K562 (cell line): ENCODE data around the gene MAGI3. TPM values are rescaled to one million over a fixed set of nuclear protein-coding genes. Genes with fewer than 3 reads are reported as not detected.

Source experiments
- ATAC-seq: fragments of 200-7000 bp; cut with Tn5 transposase; 3 replicates; pipeline ENCODE4 v1.9.1; 2020; ENCODE audit warnings: moderate library complexity
- BruUV-seq: library from RNA; stranded (reverse); fragments of 400-500 nt; replicated peaks from 2 replicates; lab custom pipeline; 2021; lab: Mats Ljungman, UMichigan
- CTCF ChIA-PET: fragments of 300-600 bp; formaldehyde crosslinking; extraction: SDS; loops from one replicate; lab custom pipeline; 2021; ENCODE audit warnings: low intra/inter-chr PET ratio; lab: Yijun Ruan, JAX
- POLR2A ChIA-PET: fragments of 300-600, 350-650 bp; sonication (Branson Sonifier 250); formaldehyde crosslinking; extraction: SDS; loops from one replicate; lab custom pipeline; 2021; ENCODE audit warnings: antibody characterized with exemption, inconsistent platforms; lab: Yijun Ruan, JAX
- DNase-seq, 4 experiments: peaks; one replicate each; pipeline versions ENCODE4 v3.0.0 to v3.0.0-alpha.2; 2011 to 2018; ENCODE audit warnings: low spot score in 3 of 4, mixed read lengths in 3 of 4; ENCODE audit errors: extremely low read depth in 1 of 4
- FAIRE-seq: peaks from 2 replicates; lab custom pipeline; 2011; peaks lifted over from hg19 to GRCh38; lab: Jason Lieb, UNC
- H2AFZ ChIP-seq: 2 replicates; pipeline ENCODE4 v1.6.0; 2011; ENCODE audit warnings: low read depth, low read length, control low read depth, inconsistent platforms
- H3K27ac ChIP-seq: fragments of 200-600 bp; 3 replicates; pipeline ENCODE4 v1.8.0; 2011; ENCODE audit warnings: low read depth, mild to moderate bottlenecking, control low read depth, inconsistent platforms, low read length, moderate library complexity, mixed read lengths; ENCODE audit errors: extremely low read depth
- H3K27me3 ChIP-seq, 2 experiments: fragments of 300-600 bp in 1 of 2; 2 replicates in 1 of 2; 3 replicates in 1 of 2; pipeline versions ENCODE4 v1.6.0 to v1.8.0; 2011; ENCODE audit warnings: inconsistent platforms in 2 of 2, low read length in 2 of 2, mild to moderate bottlenecking in 1 of 2, mixed read lengths in 1 of 2, moderate library complexity in 1 of 2; ENCODE audit not compliant: control insufficient read depth in 2 of 2, insufficient read depth in 2 of 2
- H3K36me3 ChIP-seq: fragments of 300-600 bp; 3 replicates; pipeline ENCODE4 v1.8.0; 2011; ENCODE audit warnings: mild to moderate bottlenecking, low read length, inconsistent platforms; ENCODE audit not compliant: control insufficient read depth, insufficient read depth
- H3K4me1 ChIP-seq, 2 experiments: fragments of 200-600 bp in 1 of 2; replicated peaks in 1 of 2; 2 replicates in 1 of 2; 3 replicates in 1 of 2; pipeline versions ENCODE4 v1.5.1 to v1.8.0; 2011; ENCODE audit warnings: inconsistent platforms in 2 of 2, low read length in 2 of 2, mild to moderate bottlenecking in 1 of 2, mixed read lengths in 1 of 2, moderate library complexity in 1 of 2; ENCODE audit not compliant: control insufficient read depth in 2 of 2, insufficient read depth in 2 of 2
- H3K4me2 ChIP-seq: 2 replicates; pipeline ENCODE4 v1.6.1; 2011; ENCODE audit warnings: low read length, control low read depth, inconsistent platforms, mixed read lengths; ENCODE audit not compliant: insufficient read depth
- H3K4me3 ChIP-seq: fragments of 200-600 bp; sonication (generic), shearing (Covaris generic); 2 replicates; pipeline ENCODE4 v1.5.1; 2016; ENCODE audit warnings: control low read depth, inconsistent platforms
- H3K79me2 ChIP-seq: fragments of 200-600 bp; 3 replicates; pipeline ENCODE4 v1.8.0; 2011; ENCODE audit warnings: low read length, inconsistent platforms; ENCODE audit not compliant: control insufficient read depth, insufficient read depth
- H3K9ac ChIP-seq, 2 experiments: 2 replicates each; pipeline versions ENCODE4 v1.6.0 to v1.6.1; 2011; ENCODE audit warnings: low read depth in 2 of 2, low read length in 2 of 2, control low read depth in 1 of 2, inconsistent platforms in 1 of 2, mild to moderate bottlenecking in 1 of 2, mixed read lengths in 1 of 2; ENCODE audit not compliant: insufficient read depth in 1 of 2
- H3K9me1 ChIP-seq: one replicate; pipeline ENCODE4 v1.6.0; 2011; ENCODE audit warnings: inconsistent platforms, mild to moderate bottlenecking, low read length, moderate library complexity; ENCODE audit not compliant: control insufficient read depth, insufficient read depth
- H3K9me3 ChIP-seq: replicated peaks from 2 replicates; pipeline ENCODE4 v1.5.1; 2011; ENCODE audit warnings: low read depth, low read length, inconsistent platforms; ENCODE audit not compliant: control insufficient read depth, insufficient read depth
- H4K20me1 ChIP-seq: replicated peaks from 2 replicates; pipeline ENCODE4 v1.6.1; 2011; ENCODE audit warnings: low read length, inconsistent platforms, mixed read lengths; ENCODE audit not compliant: control insufficient read depth, insufficient read depth
- BRD9 ChIP-seq: fragments of 450-650 bp; IDR thresholded peaks from 2 replicates; pipeline ENCODE4 v1.6.1; 2018; ENCODE audit warnings: low read depth; ENCODE audit not compliant: partially characterized antibody
- DPF2 ChIP-seq: fragments of 450-650 bp; IDR thresholded peaks from 2 replicates; pipeline ENCODE4 v1.6.1; 2016
- E2F3 ChIP-seq: fragments of 250-450 bp; sonication (Bioruptor Pico); IDR thresholded peaks from 2 replicates; pipeline ENCODE4 v1.4.0; 2020; ENCODE audit warnings: mild to moderate bottlenecking
- ETS2 ChIP-seq: IDR thresholded peaks from 2 replicates; pipeline ENCODE4 v1.6.1; 2016; ENCODE audit warnings: borderline replicate concordance, missing genetic modification characterization, mild to moderate bottlenecking, moderate library complexity, missing compliant biosample characterization; ENCODE audit not compliant: poor library complexity, severe bottlenecking
- HDAC2 ChIP-seq: fragments of 450-650 bp; IDR thresholded peaks from 2 replicates; pipeline ENCODE4 v1.6.1; 2016; ENCODE audit warnings: mild to moderate bottlenecking
- HMG20A ChIP-seq: fragments of 450-650 bp; formaldehyde crosslinking; conservative IDR thresholded peaks from 2 replicates; pipeline ENCODE4 v1.4.0; 2020; ENCODE audit warnings: mild to moderate bottlenecking, mixed read lengths
- IRF2 ChIP-seq: sonication (generic); formaldehyde crosslinking; IDR thresholded peaks from 2 replicates; pipeline ENCODE4 v1.8.1; 2022; ENCODE audit warnings: mild to moderate bottlenecking, missing genetic modification reagents
- KLF6 ChIP-seq: fragments of 250-450 bp; sonication (Bioruptor Pico); IDR thresholded peaks from 2 replicates; pipeline ENCODE4 v1.4.0; 2020; ENCODE audit warnings: mild to moderate bottlenecking, moderate library complexity, borderline replicate concordance
- MIER1 ChIP-seq: fragments of 450-650 bp; IDR thresholded peaks from 2 replicates; pipeline ENCODE4 v1.6.1; 2016; ENCODE audit warnings: antibody characterized with exemption, mild to moderate bottlenecking, low read depth
- PPARD ChIP-seq: fragments of 250-450 bp; sonication (Bioruptor Pico); IDR thresholded peaks from 2 replicates; pipeline ENCODE4 v1.8.0; 2022; ENCODE audit warnings: inconsistent platforms, mild to moderate bottlenecking, moderate library complexity
- RBM17 ChIP-seq: fragments of 200-400 bp; formaldehyde crosslinking; IDR thresholded peaks from 2 replicates; pipeline ENCODE4 v1.6.1; 2017; ENCODE audit warnings: low read depth, mild to moderate bottlenecking, low read length, borderline replicate concordance
- RBM25 ChIP-seq: fragments of 200-400 bp; formaldehyde crosslinking; IDR thresholded peaks from 2 replicates; pipeline ENCODE4 v1.6.1; 2018; ENCODE audit warnings: low read length, low read depth, moderate library complexity; ENCODE audit not compliant: severe bottlenecking
- SMARCA5 ChIP-seq: fragments of 450-650 bp; IDR thresholded peaks from 2 replicates; pipeline ENCODE4 v1.6.1; 2016
- STAG1 ChIP-seq: sonication (generic); formaldehyde crosslinking; IDR thresholded peaks from 2 replicates; pipeline ENCODE4 v1.5.0; 2020; ENCODE audit warnings: missing genetic modification reagents, borderline replicate concordance
- THRB ChIP-seq: fragments of 450-650 bp; formaldehyde crosslinking; conservative IDR thresholded peaks from 2 replicates; pipeline ENCODE4 v1.4.0; 2022; ENCODE audit warnings: mild to moderate bottlenecking, missing genetic modification characterization
- ZNF146 ChIP-seq: IDR thresholded peaks from one replicate; pipeline ENCODE4 v1.6.1; 2018; ENCODE audit warnings: missing compliant biosample characterization; ENCODE audit not compliant: unreplicated experiment
- ZNF316 ChIP-seq: fragments of 450-650 bp; IDR thresholded peaks from 2 replicates; pipeline ENCODE4 v1.6.1; 2016
- ZNF444 ChIP-seq: fragments of 250-450 bp; sonication (Bioruptor Pico); IDR thresholded peaks from 2 replicates; pipeline ENCODE4 v1.4.0; 2020; ENCODE audit warnings: mild to moderate bottlenecking, moderate library complexity
- ZZZ3 ChIP-seq: fragments of 450-650 bp; IDR thresholded peaks from 2 replicates; pipeline ENCODE4 v1.6.1; 2016; ENCODE audit warnings: antibody characterized with exemption, mild to moderate bottlenecking, moderate library complexity
- WGBS: fragments of 100-300 bp; shearing (Covaris generic); methylation state at CpG from one replicate; pipeline ENCODE4 v1.1.6; 2016; ENCODE audit warnings: low coverage, mixed read lengths; ENCODE audit not compliant: insufficient coverage; ENCODE audit errors: missing lambda C conversion rate; 5-methylcytosine and 5-hydroxymethylcytosine counted together
- in situ Hi-C: fragments of 300-500 bp; cut with MboI; formaldehyde crosslinking; loops from 4 replicates; pipeline ENCODE4 v1.15.0; 2018; ENCODE audit warnings: inconsistent platforms, mixed read lengths
- intact Hi-C: fragments of 100-400 bp; cut with micrococcal nuclease; formaldehyde crosslinking; loops from 2 replicates; pipeline ENCODE4 v1.14.2; 2022
- polyA plus RNA-seq, 8 experiments: library from polyadenylated mRNA; depleted of rRNA in 4 of 8; stranded (reverse) in 5 of 8; unstranded in 3 of 8; fragments of >200 nt; fragmentation: Nextera tagmentation in 2 of 8; fragmentation: Illumina TruSeq in 1 of 8; extraction: Ambion mirVana in 2 of 8; extraction: Trizol in 1 of 8; gene quantifications; 2 replicates each; pipeline versions ENCODE4 v1.2.1 to v1.2.3, GENCODE V29; 2011 to 2014; ENCODE audit warnings: inconsistent platforms in 1 of 8, missing spikeins in 1 of 8
- total RNA-seq, 7 experiments: library from RNA; depleted of rRNA in 6 of 7; stranded (reverse); fragments of >200 nt in 6 of 7; fragmentation: Illumina TruSeq in 2 of 7; extraction: Trizol in 2 of 7; gene quantifications; 2 replicates each; pipeline versions ENCODE4 v1.2.1 to v1.2.3, GENCODE V29; 2011 to 2021; ENCODE audit warnings: low replicate concordance in 1 of 7
- TF ChIP-seq, protein P1 (sequence below): sonication (generic); formaldehyde crosslinking; IDR thresholded peaks from 2 replicates; pipeline ENCODE4 v1.8.1; 2022; ENCODE audit warnings: missing genetic modification reagents

Gene MAGI3
- total and polyA plus RNA-seq, 9 of the 15 experiments (the other 6 are each of a cell fraction or from before 2014, with no cell fraction given) = 1.0 to 8.6 (median 5.5) TPM

GRCh38 chr1:113663165-113663951 is 273.0 kb downstream of the MAGI3 start:
- Histone ChIP-seq H3K79me2 (no peaks in the 10 kb centered on the region), H4K20me1 (no peaks in the 10 kb centered on the region), H3K9me3 (no peaks in the 10 kb centered on the region), H3K9me1 (no peaks in the 10 kb centered on the region), H3K4me1 (peaks cover 3 to 18% of the 10 kb centered on the region in 2 experiments; a peak in 4 of 5 replicates), H3K4me2 (no peak overlapping the region), H3K36me3 (no peaks in the 10 kb centered on the region), H3K27me3 (no peaks in the 10 kb centered on the region), H2AFZ (no peak overlapping the region), H3K27ac (no peak overlapping the region), H3K9ac (no peak overlapping the region), H3K4me3 (no peak overlapping the region)
- in situ Hi-C loops = no loop called here
- DNase-seq (no peak), ATAC-seq (no peak), FAIRE-seq (no peak)
- POLR2A ChIA-PET = no interaction called here
- TF ChIP-seq BRD9 (no peak), KLF6 (CRISPR knock-in tag) (no peak), SMARCA5 (no peak), HMG20A (CRISPR knock-in tag) (no peak), DPF2 (no peak), RBM25 (no peak), STAG1 (CRISPR knock-in tag) (no peak), ZZZ3 (no peak), MIER1 (no peak), ZNF316 (no peak), E2F3 (CRISPR knock-in tag) (no peak), ZNF146 (CRISPR knock-in tag) (no peak), PPARD (no peak), RBM17 (no peak), ZNF444 (CRISPR knock-in tag) (no peak), ETS2 (tag) (no peak), THRB (CRISPR knock-in tag) (no peak), HDAC2 (no peak), IRF2 (CRISPR knock-in tag) (no peak)
- TF ChIP-seq, protein P1, sequence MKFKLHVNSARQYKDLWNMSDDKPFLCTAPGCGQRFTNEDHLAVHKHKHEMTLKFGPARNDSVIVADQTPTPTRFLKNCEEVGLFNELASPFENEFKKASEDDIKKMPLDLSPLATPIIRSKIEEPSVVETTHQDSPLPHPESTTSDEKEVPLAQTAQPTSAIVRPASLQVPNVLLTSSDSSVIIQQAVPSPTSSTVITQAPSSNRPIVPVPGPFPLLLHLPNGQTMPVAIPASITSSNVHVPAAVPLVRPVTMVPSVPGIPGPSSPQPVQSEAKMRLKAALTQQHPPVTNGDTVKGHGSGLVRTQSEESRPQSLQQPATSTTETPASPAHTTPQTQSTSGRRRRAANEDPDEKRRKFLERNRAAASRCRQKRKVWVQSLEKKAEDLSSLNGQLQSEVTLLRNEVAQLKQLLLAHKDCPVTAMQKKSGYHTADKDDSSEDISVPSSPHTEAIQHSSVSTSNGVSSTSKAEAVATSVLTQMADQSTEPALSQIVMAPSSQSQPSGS (CRISPR knock-in tag) = no peak
- CTCF ChIA-PET = no interaction called here
- 58% methylated on average over 5 of the region's 5 CpGs for WGBS
- intact Hi-C loops = no loop called here
- BruUV-seq = no TSS peak
